Dermis microvascular lymphatic vessel endothelial cell (primary cell): ENCODE results near the gene FREM1. TPM values are rescaled to one million over a fixed set of nuclear protein-coding genes. Genes with fewer than 3 reads are reported as not detected.
A peak's percentile ranks its signal among the peaks of the same experiment; 100 is the strongest.

ENCODE experiments used
- DNase-seq, 2 donors: peaks; one replicate each; pipeline versions ENCODE4 v3.0.0 to v3.0.0-alpha.2; 2010; ENCODE audit warnings: low read depth in 2 of 2
- total RNA-seq: library from RNA; depleted of rRNA; stranded (reverse); fragments of >200 nt; gene quantifications from 2 replicates; pipeline ENCODE4 v1.2.1, GENCODE V29; 2014

Gene FREM1
- total RNA-seq, 1 donor from 2014 or later: under 0.01 TPM

DNA sequence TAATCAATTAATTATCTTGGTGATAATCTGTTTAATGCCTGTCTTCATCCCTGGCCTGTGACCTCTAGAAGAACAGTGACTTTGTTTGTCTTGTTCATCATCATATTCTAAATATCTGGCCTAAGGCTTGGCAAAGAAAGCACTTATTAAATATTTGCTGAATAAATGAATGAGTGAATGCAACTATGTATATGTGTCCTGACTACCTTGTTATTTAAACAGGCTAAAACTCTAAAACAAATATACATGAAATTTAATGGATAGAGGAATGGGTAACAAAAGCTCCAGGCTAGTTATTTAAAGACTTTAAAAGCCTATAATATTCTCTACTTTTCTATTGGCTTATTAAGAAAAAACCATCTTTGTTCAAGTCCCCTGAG, 96.0 kb downstream of the FREM1 start:
- no peak for DNase-seq

DNA sequence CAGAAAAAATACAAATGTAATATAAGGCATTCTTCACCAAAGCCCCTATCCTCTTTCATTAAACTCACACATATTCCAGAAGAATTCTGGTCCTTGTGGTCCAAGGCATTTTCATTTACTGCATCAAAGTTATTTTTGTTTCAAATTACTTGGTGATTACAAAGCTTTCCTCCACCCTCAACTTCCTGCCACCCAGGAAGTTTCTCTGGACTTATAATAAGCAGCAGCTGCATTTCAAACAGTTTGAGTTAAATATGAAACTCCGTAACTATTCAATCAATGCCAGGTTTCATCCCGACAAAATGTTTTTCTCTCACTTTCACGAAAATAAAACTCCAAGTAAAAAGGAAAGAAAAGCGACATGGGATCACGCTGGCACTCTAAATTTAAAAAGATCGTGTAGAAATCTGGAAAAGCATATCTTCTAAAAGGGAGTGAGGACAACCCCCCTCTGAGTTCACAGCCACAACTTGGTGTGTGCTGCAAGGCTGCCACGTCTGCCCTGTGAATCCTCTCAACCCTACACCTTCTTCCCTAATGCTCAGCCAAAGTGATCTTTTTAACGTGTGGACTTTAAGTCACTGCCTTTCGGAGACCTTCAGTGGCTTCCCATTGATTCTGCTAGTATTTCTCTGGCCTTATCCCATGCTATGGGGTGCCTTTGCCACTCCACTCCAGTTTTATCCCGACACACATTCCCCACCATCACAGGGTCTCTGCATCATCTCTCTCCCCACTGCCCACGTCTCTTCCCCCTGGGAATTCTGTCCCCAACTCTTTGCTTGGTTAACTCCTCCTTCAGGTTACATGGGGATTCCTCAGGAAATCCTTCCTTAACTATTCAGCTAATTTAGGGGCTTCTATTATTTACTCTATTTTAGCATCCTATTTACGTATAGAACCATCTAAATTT, 96.6 kb downstream of the FREM1 start:
- DNase-seq: no peak

DNA sequence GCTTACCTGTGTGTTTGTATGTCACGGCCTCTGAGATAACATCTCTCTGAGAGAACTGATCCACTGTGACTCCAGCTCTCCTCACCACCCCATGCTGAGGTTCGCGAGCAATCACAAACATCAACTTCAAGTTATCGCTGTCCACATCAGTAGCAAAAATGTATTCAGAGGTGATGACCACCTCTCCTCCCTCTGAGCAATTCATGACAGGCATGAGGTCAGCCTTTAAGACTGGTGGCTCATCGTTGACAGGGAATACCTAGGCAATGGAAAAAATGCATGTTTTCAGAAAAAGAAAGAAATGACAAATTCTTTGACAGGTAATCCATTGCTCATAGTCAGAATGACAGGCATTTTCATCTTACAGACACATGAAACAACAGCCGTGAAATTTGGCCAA, 97.4 kb downstream of the FREM1 start:
- no peak for DNase-seq

DNA sequence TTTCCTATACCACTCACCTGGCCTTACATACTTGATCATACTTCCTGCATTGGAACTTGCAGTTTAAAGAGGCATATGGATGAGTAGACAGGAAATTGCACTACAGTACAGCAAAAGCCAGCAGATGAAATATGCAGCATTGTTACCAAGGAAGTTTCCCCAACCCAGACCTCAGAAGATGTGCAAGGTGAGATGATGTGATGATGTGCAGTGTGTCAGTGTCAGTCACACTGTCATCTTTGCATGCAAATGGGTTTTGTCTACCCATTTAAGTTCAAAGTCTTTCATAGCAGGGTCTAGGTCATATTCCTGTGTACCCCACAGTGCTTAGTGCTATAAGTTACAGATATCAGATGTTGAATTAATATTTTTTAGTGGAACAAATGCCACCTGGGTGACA, 98.4 kb downstream of the FREM1 start:
- no peak for DNase-seq

GRCh38 chr9:14806941-14807520, 103.2 kb downstream of the FREM1 start:
- no peak for DNase-seq

DNA sequence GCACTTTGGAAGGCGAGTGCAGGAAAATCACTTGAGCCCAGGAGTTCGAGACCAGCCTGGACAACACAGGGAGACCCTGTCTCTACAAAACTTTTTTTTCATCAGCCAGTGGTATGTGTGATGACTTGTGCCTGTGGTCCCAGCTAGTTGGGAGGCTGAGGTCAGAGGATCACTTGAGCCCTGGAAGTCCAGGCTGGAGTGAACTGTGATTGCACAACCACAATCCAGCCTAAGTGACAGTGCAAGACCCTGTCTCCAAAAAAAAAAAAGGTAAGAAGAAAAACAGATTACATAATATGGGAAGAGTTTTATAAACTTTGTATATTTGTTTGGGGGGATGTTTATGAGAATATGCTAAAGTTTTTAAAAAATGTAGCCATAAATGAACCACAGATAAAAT, 111.2 kb downstream of the FREM1 start:
- DNase-seq: no peak

- no peak for DNase-seq
Observed at GRCh38 chr9:14797435-14797834, 112.8 kb downstream of the FREM1 start.

DNA sequence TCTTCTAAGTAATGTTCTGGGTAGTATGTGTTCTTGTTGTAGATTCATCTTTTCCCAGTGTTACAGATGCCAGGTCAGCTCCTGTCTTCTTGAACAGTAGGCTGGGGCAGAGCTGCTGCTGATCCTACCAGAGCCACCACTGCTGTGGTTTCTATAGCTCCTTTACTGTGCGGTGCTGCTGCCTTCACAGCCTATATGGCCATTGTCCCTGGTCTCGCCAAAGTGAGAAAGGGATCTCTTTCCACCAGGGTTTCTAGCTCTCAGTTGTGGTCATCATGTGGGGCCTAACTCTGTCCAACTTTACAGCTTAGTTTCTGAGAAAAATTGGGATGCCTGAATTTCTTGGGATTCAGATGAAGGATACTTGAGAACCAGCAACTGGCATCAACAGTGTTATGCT, 116.8 kb downstream of the FREM1 start:
- DNase-seq: no peak

- no peak for DNase-seq
Observed at GRCh38 chr9:14790628-14791027, 119.6 kb downstream of the FREM1 start.

DNA sequence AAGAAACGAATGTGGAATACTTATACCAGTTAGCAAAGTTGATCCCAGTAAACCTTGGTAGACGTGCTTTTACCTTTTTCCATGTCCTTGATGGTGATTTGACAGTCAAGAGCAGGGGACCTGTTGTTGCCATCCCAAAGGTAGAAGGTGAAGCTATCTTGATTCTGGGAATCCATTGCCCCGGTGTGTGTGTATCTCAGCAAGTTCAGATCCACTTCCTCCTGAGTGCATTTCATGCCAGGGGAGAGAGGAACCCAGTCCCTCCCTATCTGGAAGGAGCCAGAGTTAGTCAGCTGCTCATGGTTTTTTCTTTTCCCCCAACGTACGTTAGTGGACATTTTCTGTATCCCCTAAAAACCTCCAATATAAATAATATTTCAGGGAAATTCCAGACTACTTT, 121.4 kb downstream of the FREM1 start:
- DNase-seq: no peak

DNA sequence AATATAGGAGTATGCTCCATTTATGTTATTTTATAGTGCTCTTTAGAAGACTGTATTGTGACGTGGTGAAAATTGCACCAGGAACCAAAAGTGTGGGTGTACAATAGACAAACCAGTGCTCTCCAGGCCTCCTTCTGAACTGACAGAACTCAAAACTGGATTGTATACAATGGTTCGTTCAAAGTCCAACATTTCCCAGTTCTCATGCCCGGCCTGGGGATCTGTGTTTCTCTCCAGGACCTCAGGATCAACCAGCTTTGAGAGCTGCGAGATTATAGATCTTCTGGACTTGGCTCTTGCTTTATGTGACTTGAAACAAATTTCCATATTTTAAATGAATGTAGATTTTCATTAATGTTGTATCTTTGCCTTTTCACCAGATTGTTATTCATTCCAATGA, 126.9 kb downstream of the FREM1 start:
- no peak for DNase-seq

- no peak for DNase-seq
Observed at GRCh38 chr9:14782286-14783051, 127.8 kb downstream of the FREM1 start.

DNA sequence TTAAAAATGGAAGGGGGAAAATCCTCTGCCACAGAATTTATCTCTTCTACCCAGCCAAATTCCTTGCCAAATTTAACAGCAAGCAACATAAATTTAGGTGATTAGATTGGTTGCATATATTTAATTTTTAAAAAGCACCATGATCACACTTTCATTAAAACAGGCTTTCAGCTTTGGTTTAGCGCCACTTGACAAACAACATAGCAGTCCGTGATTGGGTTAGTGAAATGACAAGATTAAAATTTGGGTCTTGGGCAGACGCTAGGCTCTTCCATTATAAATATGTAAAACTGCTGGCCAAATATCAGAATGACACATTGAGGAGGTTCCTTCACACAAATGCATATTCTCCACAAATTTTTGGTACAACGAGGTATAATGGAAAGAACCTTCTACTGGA, 129.5 kb downstream of the FREM1 start:
- DNase-seq: no peak

DNA sequence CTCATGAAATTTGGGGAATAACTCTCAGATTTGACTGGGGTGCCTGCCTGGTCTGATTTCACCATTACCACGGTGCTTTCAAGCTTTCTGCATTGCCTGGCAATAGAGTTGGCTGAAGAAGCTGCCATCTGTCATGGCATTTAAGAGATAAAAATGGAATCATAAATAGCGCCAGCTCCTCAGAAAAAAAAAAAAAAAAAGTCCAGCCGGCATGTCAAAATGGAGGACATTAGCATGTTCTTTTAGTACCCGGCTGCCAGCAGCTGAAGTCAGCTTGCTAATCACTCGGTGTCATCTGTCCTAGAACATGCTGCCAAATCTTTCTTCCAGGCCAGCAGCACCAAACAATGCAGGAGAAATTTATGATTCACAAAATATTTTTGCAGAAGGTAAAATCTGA, 130.0 kb downstream of the FREM1 start:
- no peak for DNase-seq

DNA sequence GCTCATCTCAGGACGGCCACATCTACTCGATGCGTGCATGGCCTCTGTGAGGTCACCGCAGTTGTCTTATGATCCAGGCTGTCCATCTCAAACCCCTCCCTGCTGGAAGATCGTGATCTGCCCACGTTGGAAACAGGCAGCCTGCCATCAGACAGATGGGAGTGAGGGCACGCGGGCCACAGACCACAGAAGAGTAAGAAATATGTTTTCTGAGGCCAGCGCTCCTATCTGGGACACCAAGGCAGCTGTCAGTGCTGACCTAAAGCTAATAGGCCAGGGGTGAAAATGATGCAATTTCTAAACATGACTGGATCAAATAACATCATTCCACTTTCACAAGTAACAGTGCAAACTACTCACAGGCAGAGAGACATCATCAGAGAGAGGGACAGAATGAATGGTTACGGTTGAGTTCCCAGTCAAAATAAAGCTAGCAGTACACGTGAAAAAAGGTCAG, 130.6 kb downstream of the FREM1 start:
- DNase-seq: no peak

DNA sequence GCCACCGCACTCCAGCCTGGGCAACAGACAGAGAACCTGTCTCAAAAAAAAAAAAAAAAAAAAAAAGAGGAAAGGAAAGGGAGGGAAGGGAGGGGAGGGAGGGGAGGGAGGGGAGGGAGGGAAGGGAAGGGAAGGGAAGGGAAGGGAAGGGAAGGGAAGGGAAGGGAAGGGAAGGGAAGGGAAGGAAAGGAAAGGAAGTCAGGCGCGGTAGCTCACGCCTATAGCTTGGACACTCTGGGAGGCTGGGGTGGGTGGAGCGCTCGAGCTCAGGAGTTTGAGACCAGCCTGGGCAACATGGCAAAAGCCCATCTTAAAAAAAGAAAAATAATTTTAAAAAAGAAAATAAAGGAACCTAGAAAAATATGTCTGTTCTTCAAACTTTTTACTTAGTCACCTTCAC, 131.7 kb downstream of the FREM1 start:
- no peak for DNase-seq

GRCh38 chr9:14775917-14776316, 134.3 kb downstream of the FREM1 start:
- DNase-seq: no peak

DNA sequence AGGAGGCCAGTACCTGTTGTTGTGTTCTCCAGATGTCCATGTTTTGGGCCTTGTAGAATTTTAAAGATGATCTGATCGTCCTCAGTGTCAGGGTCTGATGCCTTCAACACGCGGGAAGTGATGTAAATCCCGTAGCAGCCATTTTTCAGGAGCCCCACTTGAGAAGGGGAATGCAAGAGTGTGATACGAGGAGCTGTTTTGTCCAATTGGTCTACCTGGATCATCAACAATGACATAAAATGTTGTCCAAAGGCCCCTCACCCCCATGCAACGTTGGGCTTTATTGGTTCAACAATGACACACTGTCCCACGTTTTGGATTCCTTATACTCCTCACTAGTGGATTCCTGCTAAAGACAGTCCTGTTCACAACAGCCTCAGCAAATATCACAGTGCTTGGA, 139.6 kb downstream of the FREM1 start:
- no peak for DNase-seq

DNA sequence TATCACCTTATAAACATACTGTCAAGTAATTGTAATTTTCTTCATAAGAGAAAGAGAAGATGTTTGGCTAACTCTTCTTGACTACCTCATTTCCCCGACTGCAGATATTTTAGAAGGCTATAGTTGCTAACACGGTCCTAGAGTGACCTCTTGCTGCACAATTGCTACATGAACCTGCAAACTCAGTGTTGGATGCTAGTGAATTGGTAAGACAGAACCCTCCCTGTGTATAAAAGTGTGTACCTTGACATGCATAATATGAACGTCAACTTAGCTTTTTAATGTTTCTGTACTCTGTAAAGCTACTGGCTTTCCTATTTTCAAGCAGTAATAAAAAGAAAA, 141.0 kb downstream of the FREM1 start:
- peak; percentile 59 to 74 for DNase-seq

- DNase-seq: peak; percentile 40 to 63
Observed at GRCh38 chr9:14768405-14769229, 141.6 kb downstream of the FREM1 start.

GRCh38 chr9:14766299-14766698, 143.9 kb downstream of the FREM1 start:
- peak in 1 of 2 donors; percentile 38 for DNase-seq

GRCh38 chr9:14761584-14761983, 148.6 kb downstream of the FREM1 start:
- DNase-seq: no peak
